K562 (cell line): Measurements from ENCODE around the gene PPP1CA. TPM values are rescaled to one million over a fixed set of nuclear protein-coding genes. Genes with fewer than 3 reads are reported as not detected.

Experiments used
- ATAC-seq: fragments of 200-7000 bp; cut with Tn5 transposase; 3 replicates; pipeline ENCODE4 v1.9.1; 2020; ENCODE audit warnings: moderate library complexity
- BruUV-seq: library from RNA; stranded (reverse); fragments of 400-500 nt; replicated peaks from 2 replicates; lab custom pipeline; 2021; lab: Mats Ljungman, UMichigan
- CTCF ChIA-PET: fragments of 300-600 bp; formaldehyde crosslinking; extraction: SDS; loops from one replicate; lab custom pipeline; 2021; ENCODE audit warnings: low intra/inter-chr PET ratio; lab: Yijun Ruan, JAX
- POLR2A ChIA-PET: fragments of 300-600, 350-650 bp; sonication (Branson Sonifier 250); formaldehyde crosslinking; extraction: SDS; loops from one replicate; lab custom pipeline; 2021; ENCODE audit warnings: antibody characterized with exemption, inconsistent platforms; lab: Yijun Ruan, JAX
- DNase-seq, 4 experiments: peaks; one replicate each; pipeline versions ENCODE4 v3.0.0 to v3.0.0-alpha.2; 2011 to 2018; ENCODE audit warnings: low spot score in 3 of 4, mixed read lengths in 3 of 4; ENCODE audit errors: extremely low read depth in 1 of 4
- FAIRE-seq: peaks from 2 replicates; lab custom pipeline; 2011; peaks lifted over from hg19 to GRCh38; lab: Jason Lieb, UNC
- H2AFZ ChIP-seq: 2 replicates; pipeline ENCODE4 v1.6.0; 2011; ENCODE audit warnings: low read depth, low read length, control low read depth, inconsistent platforms
- H3K27ac ChIP-seq: fragments of 200-600 bp; 3 replicates; pipeline ENCODE4 v1.8.0; 2011; ENCODE audit warnings: low read depth, mild to moderate bottlenecking, control low read depth, inconsistent platforms, low read length, moderate library complexity, mixed read lengths; ENCODE audit errors: extremely low read depth
- H3K27me3 ChIP-seq, 2 experiments: fragments of 300-600 bp in 1 of 2; 2 replicates in 1 of 2; 3 replicates in 1 of 2; pipeline versions ENCODE4 v1.6.0 to v1.8.0; 2011; ENCODE audit warnings: inconsistent platforms in 2 of 2, low read length in 2 of 2, mild to moderate bottlenecking in 1 of 2, mixed read lengths in 1 of 2, moderate library complexity in 1 of 2; ENCODE audit not compliant: control insufficient read depth in 2 of 2, insufficient read depth in 2 of 2
- H3K36me3 ChIP-seq: fragments of 300-600 bp; 3 replicates; pipeline ENCODE4 v1.8.0; 2011; ENCODE audit warnings: mild to moderate bottlenecking, low read length, inconsistent platforms; ENCODE audit not compliant: control insufficient read depth, insufficient read depth
- H3K4me1 ChIP-seq, 2 experiments: fragments of 200-600 bp in 1 of 2; replicated peaks in 1 of 2; 2 replicates in 1 of 2; 3 replicates in 1 of 2; pipeline versions ENCODE4 v1.5.1 to v1.8.0; 2011; ENCODE audit warnings: inconsistent platforms in 2 of 2, low read length in 2 of 2, mild to moderate bottlenecking in 1 of 2, mixed read lengths in 1 of 2, moderate library complexity in 1 of 2; ENCODE audit not compliant: control insufficient read depth in 2 of 2, insufficient read depth in 2 of 2
- H3K4me2 ChIP-seq: 2 replicates; pipeline ENCODE4 v1.6.1; 2011; ENCODE audit warnings: low read length, control low read depth, inconsistent platforms, mixed read lengths; ENCODE audit not compliant: insufficient read depth
- H3K4me3 ChIP-seq: fragments of 200-600 bp; sonication (generic), shearing (Covaris generic); 2 replicates; pipeline ENCODE4 v1.5.1; 2016; ENCODE audit warnings: control low read depth, inconsistent platforms
- H3K79me2 ChIP-seq: fragments of 200-600 bp; 3 replicates; pipeline ENCODE4 v1.8.0; 2011; ENCODE audit warnings: low read length, inconsistent platforms; ENCODE audit not compliant: control insufficient read depth, insufficient read depth
- H3K9ac ChIP-seq, 2 experiments: 2 replicates each; pipeline versions ENCODE4 v1.6.0 to v1.6.1; 2011; ENCODE audit warnings: low read depth in 2 of 2, low read length in 2 of 2, control low read depth in 1 of 2, inconsistent platforms in 1 of 2, mild to moderate bottlenecking in 1 of 2, mixed read lengths in 1 of 2; ENCODE audit not compliant: insufficient read depth in 1 of 2
- H3K9me1 ChIP-seq: one replicate; pipeline ENCODE4 v1.6.0; 2011; ENCODE audit warnings: inconsistent platforms, mild to moderate bottlenecking, low read length, moderate library complexity; ENCODE audit not compliant: control insufficient read depth, insufficient read depth
- H3K9me3 ChIP-seq: replicated peaks from 2 replicates; pipeline ENCODE4 v1.5.1; 2011; ENCODE audit warnings: low read depth, low read length, inconsistent platforms; ENCODE audit not compliant: control insufficient read depth, insufficient read depth
- H4K20me1 ChIP-seq: replicated peaks from 2 replicates; pipeline ENCODE4 v1.6.1; 2011; ENCODE audit warnings: low read length, inconsistent platforms, mixed read lengths; ENCODE audit not compliant: control insufficient read depth, insufficient read depth
- BCL6 ChIP-seq: fragments of 250-450 bp; sonication (Bioruptor Pico); IDR thresholded peaks from 2 replicates; pipeline ENCODE4 v1.4.0; 2020
- HNRNPLL ChIP-seq: fragments of 200-400 bp; formaldehyde crosslinking; IDR thresholded peaks from 2 replicates; pipeline ENCODE4 v1.6.1; 2017; ENCODE audit warnings: low read length, low read depth, mild to moderate bottlenecking; ENCODE audit not compliant: poor library complexity, severe bottlenecking
- MEIS2 ChIP-seq: fragments of 450-650 bp; IDR thresholded peaks from 2 replicates; pipeline ENCODE4 v1.6.1; 2014; ENCODE audit warnings: mild to moderate bottlenecking; ENCODE audit not compliant: partially characterized antibody
- NRF1 ChIP-seq, 2 experiments: fragments of 450-650 bp; IDR thresholded peaks in 1 of 2; conservative IDR thresholded peaks in 1 of 2; 2 replicates each; pipeline ENCODE4 v1.6.1; 2014; ENCODE audit warnings: mild to moderate bottlenecking in 2 of 2
- SMC3 ChIP-seq: conservative IDR thresholded peaks from 2 replicates; pipeline ENCODE4 v1.6.1; 2011; ENCODE audit warnings: low read depth, low read length, improper control_type of control experiment; ENCODE audit not compliant: insufficient read depth
- TAF15 ChIP-seq: fragments of 200-400 bp; formaldehyde crosslinking; IDR thresholded peaks from 2 replicates; pipeline ENCODE4 v1.6.1; 2017; ENCODE audit warnings: mild to moderate bottlenecking, low read depth, low read length, moderate library complexity
- TCF3 ChIP-seq: sonication (generic); formaldehyde crosslinking; IDR thresholded peaks from 2 replicates; pipeline ENCODE4 v1.4.0; 2020; ENCODE audit warnings: mild to moderate bottlenecking, missing genetic modification reagents
- WGBS: fragments of 100-300 bp; shearing (Covaris generic); methylation state at CpG from one replicate; pipeline ENCODE4 v1.1.6; 2016; ENCODE audit warnings: low coverage, mixed read lengths; ENCODE audit not compliant: insufficient coverage; ENCODE audit errors: missing lambda C conversion rate; 5-methylcytosine and 5-hydroxymethylcytosine counted together
- in situ Hi-C: fragments of 300-500 bp; cut with MboI; formaldehyde crosslinking; loops from 4 replicates; pipeline ENCODE4 v1.15.0; 2018; ENCODE audit warnings: inconsistent platforms, mixed read lengths
- intact Hi-C: fragments of 100-400 bp; cut with micrococcal nuclease; formaldehyde crosslinking; loops from 2 replicates; pipeline ENCODE4 v1.14.2; 2022
- polyA plus RNA-seq, 8 experiments: library from polyadenylated mRNA; depleted of rRNA in 4 of 8; stranded (reverse) in 5 of 8; unstranded in 3 of 8; fragments of >200 nt; fragmentation: Nextera tagmentation in 2 of 8; fragmentation: Illumina TruSeq in 1 of 8; extraction: Ambion mirVana in 2 of 8; extraction: Trizol in 1 of 8; gene quantifications; 2 replicates each; pipeline versions ENCODE4 v1.2.1 to v1.2.3, GENCODE V29; 2011 to 2014; ENCODE audit warnings: inconsistent platforms in 1 of 8, missing spikeins in 1 of 8
- total RNA-seq, 7 experiments: library from RNA; depleted of rRNA in 6 of 7; stranded (reverse); fragments of >200 nt in 6 of 7; fragmentation: Illumina TruSeq in 2 of 7; extraction: Trizol in 2 of 7; gene quantifications; 2 replicates each; pipeline versions ENCODE4 v1.2.1 to v1.2.3, GENCODE V29; 2011 to 2021; ENCODE audit warnings: low replicate concordance in 1 of 7
- TF ChIP-seq, protein P1 (sequence below): sonication (generic); formaldehyde crosslinking; IDR thresholded peaks from 2 replicates; pipeline ENCODE4 v1.9.0; 2022; ENCODE audit warnings: mild to moderate bottlenecking, missing genetic modification reagents

PPP1CA gene
- total and polyA plus RNA-seq, 9 of the 15 experiments (the other 6 are each of a cell fraction or from before 2014, with no cell fraction given) = 18.2 to 242 (median 188) TPM

GRCh38 chr11:67412495-67413179, 11.0 kb upstream of the PPP1CA start:
- peak overlapping the region in 1 of 2 experiments; percentile 68; a peak in 2 of 4 replicates for H3K9ac ChIP-seq
- FAIRE-seq (no peak), ATAC-seq (no peak), DNase-seq (no peak)
- H3K4me3 ChIP-seq = no peak overlapping the region
- TF ChIP-seq HNRNPLL = no peak
- no peaks in the 10 kb centered on the region; the same call in 1 of the 2 replicates for H4K20me1 ChIP-seq
- no peaks in the 10 kb centered on the region for H3K9me3 ChIP-seq
- no peaks in the 10 kb centered on the region for H3K79me2 ChIP-seq
- in situ Hi-C loops = no loop called here
- 43% methylated on average over 9 of the region's 9 CpGs for WGBS
- 0 out of 2 replicates have a peak overlapping the region, but pooled peaks have one; percentile 25 for H3K4me2 ChIP-seq
- POLR2A ChIA-PET = interaction anchor here (0.6 to 3.0 kb wide), 8 partner anchors 8 to 49 kb away, joined by 3 to 19 read pairs (median 4); partner anchors contain the start of genes PPP1CA and RPS6KB2
- no peaks in the 10 kb centered on the region for H3K36me3 ChIP-seq
- CTCF ChIA-PET = no interaction called here
- H3K27ac ChIP-seq = no peak overlapping the region
- BruUV-seq = no TSS peak
- no peaks in the 10 kb centered on the region for H3K9me1 ChIP-seq
- peaks cover 21 to 63% of the 10 kb centered on the region in 2 experiments for H3K4me1 ChIP-seq
- H3K27me3 ChIP-seq = no peaks in the 10 kb centered on the region
- H2AFZ ChIP-seq = peak overlapping the region; percentile 32; the same call in 1 of the 2 replicates
- intact Hi-C loops = no loop called here

- peak; percentile 34 for ATAC-seq
- peak in 2 of 4 experiments; percentile 39 to 51 for DNase-seq
- Histone ChIP-seq H3K27ac (no peak overlapping the region), H2AFZ (no peak overlapping the region), H3K9ac (peak overlapping the region in 1 of 2 experiments; percentile 84; a peak in 2 of 4 replicates), H3K27me3 (no peaks in the 10 kb centered on the region), H4K20me1 (no peaks in the 10 kb centered on the region; the same call in 1 of the 2 replicates), H3K9me1 (no peaks in the 10 kb centered on the region), H3K4me1 (peaks cover 21 to 64% of the 10 kb centered on the region in 2 experiments), H3K79me2 (no peaks in the 10 kb centered on the region), H3K36me3 (no peaks in the 10 kb centered on the region), H3K9me3 (no peaks in the 10 kb centered on the region), H3K4me3 (no peak overlapping the region), H3K4me2 (no peak overlapping the region; the same call in 1 of the 2 replicates)
- POLR2A ChIA-PET = interaction anchor here (0.5 to 3.0 kb wide), 7 partner anchors 9 to 842 kb away, joined by 3 to 19 read pairs (median 3); partner anchors contain the start of gene PPP1CA
- BruUV-seq = no TSS peak
- in situ Hi-C loops = no loop called here
- intact Hi-C loops = no loop called here
- TF ChIP-seq TAF15 (no peak), NRF1 (conservative IDR thresholded peaks at IDR 0.05 in 1 of 2, IDR thresholded peaks at IDR 0.05 in 1 of 2) (0 out of 4 replicates have a peak, but pooled peaks of 1 of the 2 experiments have one; percentile 26), SMC3 (0 out of 2 replicates have a peak, but pooled peaks have one; percentile 11), TCF3 (CRISPR knock-in tag) (0 out of 2 replicates have a peak, but pooled peaks have one; percentile 16), MEIS2 (peak; percentile 47), BCL6 (CRISPR knock-in tag) (no peak)
- TF ChIP-seq, protein P1, sequence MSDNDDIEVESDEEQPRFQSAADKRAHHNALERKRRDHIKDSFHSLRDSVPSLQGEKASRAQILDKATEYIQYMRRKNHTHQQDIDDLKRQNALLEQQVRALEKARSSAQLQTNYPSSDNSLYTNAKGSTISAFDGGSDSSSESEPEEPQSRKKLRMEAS (CRISPR knock-in tag) = peak; percentile 21; the same call in 1 of the 2 replicates
- FAIRE-seq = no peak
- 6% methylated on average over 7 of the region's 7 CpGs for WGBS
- CTCF ChIA-PET = no interaction called here
Measured at GRCh38 chr11:67411785-67412152, 10.1 kb upstream of the PPP1CA start.
